NCI-H1092 (cell line): ENCODE measurements around the gene RETREG3.
A peak's percentile ranks its signal among the peaks of the same experiment; 100 is the strongest.
"Not testable (repeated sequence)": the region's sequence is repeated elsewhere in the genome, so short reads cannot be mapped to it uniquely, and the experiment has no call there.

Experiments
- DNase-seq: peaks from one replicate; lab custom pipeline; 2025; lab: John Stamatoyannopoulos, UW

RETREG3 gene

DNA sequence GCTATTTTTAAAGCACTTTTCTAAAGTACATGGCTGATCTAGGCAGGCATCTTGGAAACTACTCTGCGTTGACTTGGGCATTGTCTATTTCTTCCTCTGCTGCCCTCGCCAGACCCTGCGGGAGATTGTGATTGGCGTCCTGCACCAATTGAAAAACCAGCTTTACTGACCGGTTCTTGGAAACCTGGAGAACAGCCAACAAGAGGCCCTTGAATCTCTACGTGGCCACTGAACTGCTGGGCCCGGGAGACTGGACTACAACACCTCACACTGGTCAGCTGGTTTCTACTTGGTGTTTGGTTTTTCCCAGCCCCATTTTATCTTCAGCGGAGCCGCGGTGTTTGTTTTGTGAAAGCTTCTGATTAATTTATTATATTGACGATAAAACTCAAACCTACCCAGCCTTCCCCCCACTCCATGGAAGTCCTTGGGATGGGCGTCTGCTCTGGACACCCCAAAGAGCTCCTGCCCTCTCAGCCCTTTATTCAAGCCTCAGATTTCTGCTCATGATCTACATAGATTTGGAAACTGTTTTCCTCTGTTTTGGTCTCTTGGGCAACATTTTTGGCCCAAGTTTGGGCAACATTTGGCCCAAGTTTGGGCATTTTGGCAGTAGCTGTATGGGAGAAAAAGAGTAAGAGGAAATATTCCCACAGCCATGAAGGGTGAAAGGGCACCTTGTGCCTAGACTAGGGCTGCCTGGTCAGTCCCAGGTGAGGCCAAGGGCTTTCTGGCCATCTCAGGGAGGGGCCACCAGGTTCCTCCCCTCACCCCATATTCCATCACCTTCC lies 37.5 kb downstream of the RETREG3 start:
- DNase-seq: no peak

- DNase-seq: no peak
Observed at GRCh38 chr17:42568341-42569111, 40.6 kb downstream of the RETREG3 start.

DNA sequence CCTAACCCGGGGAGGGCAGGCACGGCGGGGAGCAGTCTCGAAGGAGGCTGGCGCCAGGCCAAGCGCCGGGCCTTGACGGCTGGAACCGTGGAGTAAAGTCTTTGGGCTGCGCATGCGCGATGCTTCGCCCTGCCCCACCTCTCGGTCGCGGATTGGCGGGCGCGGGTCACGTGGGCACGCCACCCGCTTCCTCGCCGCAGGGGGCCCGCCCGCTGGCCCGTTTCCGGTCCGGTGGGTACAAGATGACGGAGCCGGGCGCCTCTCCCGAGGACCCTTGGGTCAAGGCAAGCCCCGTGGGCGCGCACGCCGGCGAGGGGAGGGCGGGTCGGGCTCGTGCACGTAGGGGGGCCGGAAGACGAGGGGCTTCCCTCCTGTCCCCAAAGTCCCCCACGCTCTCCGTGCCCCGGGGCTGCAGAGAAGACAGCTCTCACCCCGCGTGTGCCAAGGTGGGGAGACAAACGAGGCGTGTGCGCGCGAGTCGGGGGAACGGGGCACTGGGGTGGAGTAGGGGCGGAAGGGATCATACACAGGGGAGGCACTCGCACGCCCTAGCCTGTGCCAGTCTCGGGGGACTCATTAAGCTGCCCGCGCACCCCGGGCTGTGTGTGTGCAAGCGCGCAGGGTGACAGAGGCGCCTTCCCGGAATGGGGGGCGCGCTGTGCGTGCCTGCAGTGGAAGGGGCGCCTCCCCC lies 42.1 kb downstream of the RETREG3 start, which contains the start of gene MLX:
MLX (plus strand) TSS at position 218 of the 691 bp plus-strand sequence; CDS start at position 243, 25 bp downstream.
- peak; percentile 93 for DNase-seq

GRCh38 chr17:42566215-42566882 lies 42.8 kb downstream of the RETREG3 start:
- no peak for DNase-seq

GRCh38 chr17:42565523-42566214 lies 43.5 kb downstream of the RETREG3 start:
- DNase-seq: no peak

DNA sequence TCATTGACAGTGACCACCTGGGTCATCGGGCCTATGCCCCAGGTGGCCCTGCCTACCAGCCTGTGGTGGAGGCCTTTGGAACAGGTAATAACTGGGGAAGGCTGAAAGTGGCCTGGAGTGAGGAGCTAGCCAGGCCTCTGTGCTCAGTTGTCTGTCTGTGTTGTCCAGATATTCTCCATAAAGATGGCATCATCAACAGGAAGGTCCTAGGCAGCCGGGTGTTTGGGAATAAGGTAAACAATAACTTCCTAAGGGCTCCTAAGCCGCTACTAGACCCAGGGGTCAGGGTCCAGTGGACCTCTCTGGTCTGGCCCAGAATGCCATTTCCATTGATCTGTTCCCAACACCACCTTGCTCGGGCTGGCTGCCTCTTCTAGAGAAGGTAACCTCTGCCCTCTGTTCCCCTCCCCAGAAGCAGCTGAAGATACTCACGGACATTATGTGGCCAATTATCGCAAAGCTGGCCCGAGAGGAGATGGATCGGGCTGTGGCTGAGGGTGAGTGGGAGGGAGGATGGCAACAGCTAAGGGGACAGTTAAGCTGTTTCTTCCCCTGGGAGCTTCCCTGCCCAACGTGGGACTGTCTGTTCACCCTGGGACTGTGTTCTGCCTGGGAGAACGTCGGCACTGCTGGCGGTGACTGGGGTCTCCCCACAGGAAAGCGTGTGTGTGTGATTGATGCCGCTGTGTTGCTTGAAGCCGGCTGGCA lies 44.2 kb downstream of the RETREG3 start:
- DNase-seq: no peak

GRCh38 chr17:42563950-42564349 lies 45.2 kb downstream of the RETREG3 start:
- DNase-seq: no peak

- no peak for DNase-seq
Observed at GRCh38 chr17:42563543-42563942, 45.6 kb downstream of the RETREG3 start.

DNA sequence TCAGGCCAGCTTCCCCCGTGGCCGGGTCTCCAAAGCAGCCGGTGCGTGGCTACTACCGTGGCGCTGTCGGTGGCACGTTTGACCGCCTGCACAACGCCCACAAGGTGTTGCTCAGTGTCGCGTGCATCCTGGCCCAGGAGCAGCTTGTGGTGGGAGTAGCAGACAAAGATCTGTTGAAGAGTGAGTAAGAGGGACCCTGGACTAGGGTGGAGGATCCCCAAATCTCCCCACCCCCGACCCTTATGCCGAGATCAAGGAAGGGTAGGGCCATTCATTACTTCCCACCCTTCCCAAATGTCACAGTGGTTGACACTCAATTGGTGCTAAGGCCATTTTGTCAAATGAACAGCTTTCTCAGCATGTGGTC lies 46.0 kb downstream of the RETREG3 start:
- no peak for DNase-seq

DNA sequence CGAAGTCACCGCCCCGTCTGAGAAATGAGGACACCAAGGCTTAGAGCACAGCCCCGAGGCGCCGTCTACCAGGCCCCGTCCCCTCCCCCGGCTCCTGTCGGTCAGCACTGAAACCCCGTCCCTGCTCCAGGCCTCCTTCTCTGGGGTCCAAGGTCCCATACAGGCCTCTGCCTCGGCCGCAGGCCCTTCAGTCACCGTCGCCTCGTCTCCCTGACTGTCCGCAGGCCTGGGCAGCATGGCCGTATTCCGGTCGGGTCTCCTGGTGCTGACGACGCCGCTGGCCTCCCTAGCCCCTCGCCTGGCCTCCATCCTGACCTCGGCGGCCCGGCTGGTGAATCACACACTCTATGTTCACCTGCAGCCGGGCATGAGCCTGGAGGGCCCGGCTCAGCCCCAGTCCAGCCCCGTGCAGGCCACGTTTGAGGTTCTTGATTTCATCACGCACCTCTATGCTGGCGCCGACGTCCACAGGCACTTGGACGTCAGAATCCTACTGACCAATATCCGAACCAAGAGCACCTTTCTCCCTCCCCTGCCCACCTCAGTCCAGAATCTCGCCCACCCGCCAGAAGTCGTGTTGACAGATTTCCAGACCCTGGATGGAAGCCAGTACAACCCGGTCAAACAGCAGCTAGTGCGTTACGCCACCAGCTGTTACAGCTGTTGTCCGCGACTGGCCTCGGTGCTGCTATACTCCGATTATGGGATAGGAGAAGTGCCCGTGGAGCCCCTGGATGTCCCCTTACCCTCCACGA lies 46.6 kb downstream of the RETREG3 start:
- no peak for DNase-seq

DNA sequence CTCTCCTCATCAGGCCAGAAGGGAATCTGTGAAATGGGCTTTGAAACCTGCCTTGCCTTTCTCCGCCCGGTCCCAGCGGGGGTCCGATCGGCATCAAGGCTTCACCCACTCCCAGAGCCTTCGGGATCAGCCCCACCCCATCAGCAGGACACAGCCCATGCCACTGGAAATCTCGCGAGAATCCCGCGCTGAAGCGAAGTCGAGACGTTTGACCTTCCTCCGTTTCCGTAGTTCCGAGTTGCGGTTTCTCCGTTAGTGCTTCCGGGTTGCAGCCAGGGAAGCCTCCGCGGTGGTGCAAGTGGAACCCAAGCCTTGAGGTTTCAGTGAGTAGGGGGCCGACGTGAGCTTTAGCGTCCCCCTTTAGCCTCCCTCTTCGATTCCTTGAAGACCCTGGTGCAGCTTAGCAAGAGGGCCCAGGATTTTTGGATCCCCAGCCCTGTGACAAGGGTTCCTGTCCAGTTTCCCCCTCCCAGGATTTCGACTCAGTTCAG lies 47.2 kb downstream of the RETREG3 start, which contains the start of gene COASY:
COASY (plus strand) TSS at position 252 of the 491 bp plus-strand sequence. CDS start 475 bp downstream, outside the sequence.
- peak; percentile 97 for DNase-seq

- DNase-seq: no peak
Observed at GRCh38 chr17:42560246-42560645, 48.9 kb downstream of the RETREG3 start.

DNA sequence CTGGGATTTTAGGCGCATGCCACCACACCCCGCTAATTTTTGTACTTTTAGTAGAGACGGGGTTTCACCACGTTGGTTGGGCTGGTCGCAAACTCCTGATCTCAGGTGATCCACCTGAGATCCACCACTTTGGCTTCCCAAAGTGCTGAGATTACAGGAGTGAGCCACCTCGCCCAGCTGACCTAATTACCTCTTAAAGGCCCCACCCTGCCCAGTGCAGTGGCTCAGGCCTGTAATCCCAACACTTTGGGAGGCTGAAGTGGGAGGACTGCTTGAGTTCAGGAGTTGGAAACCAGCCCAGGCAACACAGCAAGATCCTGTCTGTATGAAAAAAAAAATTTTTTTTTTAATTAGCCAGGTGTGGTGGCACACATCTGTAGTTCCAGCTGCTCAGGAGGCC lies 50.1 kb downstream of the RETREG3 start:
- DNase-seq: no peak

- DNase-seq: not testable (repeated sequence)
Observed at GRCh38 chr17:42555961-42556617, 53.1 kb downstream of the RETREG3 start.

DNA sequence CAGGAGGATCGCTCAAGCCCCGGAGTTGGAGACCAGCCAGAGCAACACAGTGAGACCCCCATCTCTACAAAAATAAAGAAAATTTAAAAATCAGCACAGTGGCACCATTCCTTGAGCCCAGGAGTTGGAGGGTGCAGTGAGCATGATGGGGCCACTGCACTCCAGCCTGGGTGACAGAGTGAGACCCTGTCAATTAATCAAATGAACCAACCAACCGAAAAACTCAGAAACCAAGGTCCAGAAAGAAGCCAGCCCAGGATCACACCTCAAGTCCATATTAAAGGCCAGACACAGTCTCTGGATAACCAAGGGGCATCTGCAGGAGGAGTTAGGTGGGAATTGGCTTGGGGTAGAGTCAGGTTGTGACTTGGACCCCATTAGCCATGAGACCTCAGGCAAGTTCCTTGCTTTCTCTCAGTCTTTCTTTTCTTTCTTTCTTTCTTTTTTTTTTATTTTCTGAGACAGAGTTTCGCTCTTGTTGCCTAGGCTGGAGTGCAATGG lies 54.0 kb downstream of the RETREG3 start:
- no peak for DNase-seq

DNA sequence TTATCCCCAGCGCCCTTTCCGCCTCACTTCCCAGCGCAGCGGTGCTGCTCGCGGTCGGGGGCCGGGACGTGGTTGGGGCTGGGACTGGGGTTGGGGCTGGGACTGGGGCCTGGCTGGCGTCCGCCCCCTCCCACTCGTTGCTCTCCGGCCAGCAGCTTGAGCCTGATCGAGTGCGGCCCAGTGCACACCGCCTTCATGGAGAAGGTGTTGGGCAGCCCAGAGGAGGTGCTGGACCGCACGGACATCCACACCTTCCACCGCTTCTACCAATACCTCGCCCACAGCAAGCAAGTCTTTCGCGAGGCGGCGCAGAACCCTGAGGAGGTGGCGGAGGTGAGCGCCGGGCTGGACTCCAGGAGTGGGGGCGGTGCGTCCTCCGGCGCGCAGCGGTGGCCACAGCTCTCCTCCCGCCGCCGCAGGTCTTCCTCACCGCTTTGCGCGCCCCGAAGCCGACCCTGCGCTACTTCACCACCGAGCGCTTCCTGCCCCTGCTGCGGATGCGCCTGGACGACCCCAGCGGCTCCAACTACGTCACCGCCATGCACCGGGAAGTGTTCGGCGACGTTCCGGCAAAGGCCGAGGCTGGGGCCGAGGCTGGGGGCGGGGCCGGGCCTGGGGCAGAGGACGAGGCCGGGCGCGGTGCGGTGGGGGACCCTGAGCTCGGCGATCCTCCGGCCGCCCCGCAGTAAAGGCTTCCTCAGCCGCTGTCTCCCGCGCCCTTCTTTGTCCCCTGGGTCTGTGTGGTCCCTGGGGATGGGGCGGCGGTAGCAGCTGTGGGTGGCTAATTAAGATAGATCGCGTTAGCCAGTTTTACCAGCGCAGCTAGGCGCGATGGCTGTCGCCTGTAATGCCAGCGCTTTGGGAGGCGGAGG lies 54.7 kb downstream of the RETREG3 start:
- DNase-seq: peak; percentile 77

DNA sequence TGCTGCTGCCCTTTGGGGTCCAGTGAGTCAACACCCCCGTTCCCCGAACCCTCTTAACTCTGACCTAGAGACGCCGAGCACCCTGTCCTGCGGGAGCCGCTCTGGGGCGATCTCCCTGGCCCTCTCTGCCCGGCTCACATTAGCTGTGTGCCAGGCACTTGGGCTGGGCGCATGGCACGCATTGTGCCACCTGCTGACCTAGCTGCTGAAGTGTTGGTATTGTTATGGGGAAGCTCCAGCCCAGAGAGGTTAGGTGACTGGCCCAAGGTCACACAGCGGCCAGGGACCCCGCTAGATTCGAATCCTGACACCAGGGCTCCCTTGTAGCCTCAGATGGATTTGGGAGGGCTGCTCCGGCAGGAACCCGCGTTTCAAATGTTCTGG lies 55.3 kb downstream of the RETREG3 start:
- no peak for DNase-seq
